ENCODE data around the gene CD38. TPM values are rescaled to one million over a fixed set of nuclear protein-coding genes. Genes with fewer than 3 reads are reported as not detected.

CD38 gene
- total and polyA plus RNA-seq, 2 donors: 1.4 to 2.0 TPM

- Histone ChIP-seq H3K27ac (ENCODE audit: low read depth) (no peak overlapping the region), H3K36me3 (ENCODE audit: insufficient read depth) (no peaks in the 10 kb centered on the region), H3K4me1 (ENCODE audit: insufficient read depth) (no peaks in the 10 kb centered on the region), H3K4me3 (ENCODE audit: low read depth, low read length) (no peak overlapping the region)
- DNase-seq (ENCODE audit: extremely low spot score): no peak
- 70% methylated on average over 3 of the region's 3 CpGs for WGBS
These were observed 6.7 kb upstream of the CD38 start for GRCh38 chr4:15771216-15772058.

DNA sequence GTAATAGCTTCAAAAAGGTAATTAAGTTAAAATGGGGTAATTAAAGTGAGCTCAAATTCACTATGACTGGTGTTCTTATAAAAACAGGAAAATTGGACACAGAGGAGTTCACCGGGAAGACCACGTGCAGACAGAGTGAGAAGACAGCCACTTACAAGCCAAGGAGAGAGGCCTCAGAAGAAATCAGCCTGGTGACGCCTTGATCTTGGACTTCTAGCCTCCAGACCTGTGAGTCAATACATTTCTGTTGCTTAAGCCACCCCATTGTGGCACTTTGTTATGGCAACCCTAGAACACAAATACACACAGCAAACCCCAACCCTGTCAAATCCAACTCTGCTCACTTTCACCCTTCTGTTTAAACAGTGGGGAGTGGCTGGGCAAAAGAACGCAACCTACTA is 4.1 kb upstream of the CD38 start:
- no peak for DNase-seq (ENCODE audit: extremely low spot score)
- Histone ChIP-seq H3K36me3 (ENCODE audit: insufficient read depth) (no peaks in the 10 kb centered on the region), H3K4me3 (ENCODE audit: low read depth, low read length) (no peak overlapping the region), H3K4me1 (ENCODE audit: insufficient read depth) (no peaks in the 10 kb centered on the region), H3K27ac (ENCODE audit: low read depth) (no peak overlapping the region)
- WGBS: 85% methylated on average over 4 of the region's 4 CpGs

DNA sequence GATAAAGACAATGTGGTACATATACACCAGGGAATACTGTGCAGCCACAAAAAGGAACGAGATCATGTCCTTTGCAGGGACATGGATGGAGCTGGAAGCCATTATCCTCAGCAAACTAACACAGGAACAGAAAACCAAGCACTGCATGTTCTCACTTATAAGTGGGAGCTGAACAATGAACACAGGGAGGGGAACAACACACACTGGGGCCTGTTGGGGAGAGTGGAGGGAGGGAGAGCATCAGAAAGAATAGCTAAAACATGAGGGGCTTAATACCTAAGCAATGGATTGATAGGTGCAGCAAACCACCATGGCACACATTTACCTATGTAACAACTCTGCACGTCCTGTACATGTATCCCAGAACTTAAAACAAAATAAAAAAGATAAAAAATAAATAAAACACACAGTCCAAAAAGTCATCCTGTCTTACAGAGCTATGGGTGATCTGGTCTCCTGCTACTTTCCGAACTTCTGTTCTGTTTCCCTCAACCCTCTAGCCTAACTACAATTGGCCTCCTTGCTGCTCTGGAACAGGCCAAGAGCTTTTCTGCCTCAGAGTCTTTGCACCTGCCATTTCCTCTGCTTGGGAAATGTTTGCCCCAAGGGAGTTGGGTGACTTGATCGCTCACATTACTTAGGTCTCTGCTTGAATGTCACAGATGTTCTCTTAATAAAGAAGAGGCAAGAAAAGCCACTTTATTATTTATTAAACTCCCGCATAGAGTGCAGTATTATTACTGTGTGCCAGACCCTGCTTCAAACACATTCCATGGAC is 1.1 kb upstream of the CD38 start:
- no peaks in the 10 kb centered on the region for H3K36me3 ChIP-seq (ENCODE audit: insufficient read depth)
- H3K27ac ChIP-seq (ENCODE audit: low read depth): no peak overlapping the region
- H3K4me1 ChIP-seq (ENCODE audit: insufficient read depth): no peaks in the 10 kb centered on the region
- no peak for DNase-seq (ENCODE audit: extremely low spot score)
- 92% methylated on average over 5 of the region's 5 CpGs for WGBS
- H3K4me3 ChIP-seq (ENCODE audit: low read depth, low read length): no peak overlapping the region

- H3K27ac ChIP-seq (ENCODE audit: low read depth): no peak overlapping the region
- H3K36me3 ChIP-seq (ENCODE audit: insufficient read depth): no peaks in the 10 kb centered on the region
- H3K4me1 ChIP-seq (ENCODE audit: insufficient read depth): no peaks in the 10 kb centered on the region
- 82% methylated on average over 7 of the region's 7 CpGs for WGBS
- DNase-seq (ENCODE audit: extremely low spot score): no peak
- H3K4me3 ChIP-seq (ENCODE audit: low read depth, low read length): no peak overlapping the region
These were observed 335 bp upstream of the CD38 start for GRCh38 chr4:15777697-15778288.

- DNase-seq (ENCODE audit: extremely low spot score): peak; percentile 32
- no peak overlapping the region for H3K27ac ChIP-seq (ENCODE audit: low read depth)
These were observed 1.2 kb downstream of the CD38 start for GRCh38 chr4:15779306-15779705.

GRCh38 chr4:15779809-15780208 is 1.7 kb downstream of the CD38 start:
- Histone ChIP-seq H3K27ac (ENCODE audit: low read depth) (no peak overlapping the region), H3K36me3 (ENCODE audit: insufficient read depth) (no peaks in the 10 kb centered on the region), H3K4me1 (ENCODE audit: insufficient read depth) (no peaks in the 10 kb centered on the region)

More at GRCh38 chr4:15779306-15779705, 1.2 kb downstream of the CD38 start:
- Histone ChIP-seq H3K36me3 (ENCODE audit: insufficient read depth) (no peaks in the 10 kb centered on the region), H3K4me1 (ENCODE audit: insufficient read depth) (no peaks in the 10 kb centered on the region), H3K4me3 (ENCODE audit: low read depth, low read length) (peak overlapping the region; percentile 41)
- WGBS: 1% methylated on average over 14 of the region's 14 CpGs

DNA sequence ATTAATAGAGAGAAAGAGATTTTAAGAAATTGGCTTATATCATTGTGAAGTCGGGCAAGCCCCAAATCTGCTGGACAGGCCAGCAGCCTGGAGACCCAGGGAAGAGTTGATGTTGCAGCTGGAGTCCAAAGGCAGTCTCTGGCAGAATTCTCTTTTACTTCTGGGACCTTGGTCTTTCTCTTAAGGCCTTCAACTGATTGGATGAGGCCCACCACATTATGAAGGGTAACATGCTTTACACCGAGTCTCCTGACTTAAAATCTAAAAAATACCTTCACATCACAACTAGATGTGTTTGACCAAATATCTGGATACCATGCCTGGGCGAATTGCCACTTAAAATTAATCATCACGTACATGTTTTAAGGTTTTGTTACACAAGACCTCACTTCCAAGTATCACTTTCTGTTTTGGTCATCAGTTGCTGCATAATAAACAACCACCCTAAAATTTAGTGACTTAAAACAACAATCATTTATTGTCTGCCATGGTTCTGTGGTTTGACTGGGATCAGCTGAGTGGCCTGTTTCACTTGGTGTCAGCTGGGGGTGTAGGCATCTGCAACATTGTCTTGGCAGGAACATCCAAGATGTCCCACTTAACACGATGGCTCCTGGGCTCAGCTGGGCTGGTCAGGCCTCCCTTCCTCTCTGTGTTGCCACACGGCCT is 3.4 kb downstream of the CD38 start:
- H3K4me3 ChIP-seq (ENCODE audit: low read depth, low read length): no peak overlapping the region

More at GRCh38 chr4:15779809-15780208, 1.7 kb downstream of the CD38 start:
- DNase-seq (ENCODE audit: extremely low spot score): no peak
- H3K4me3 ChIP-seq (ENCODE audit: low read depth, low read length): no peak overlapping the region
- WGBS: 85% methylated on average over 1 of the region's 1 CpG

DNA sequence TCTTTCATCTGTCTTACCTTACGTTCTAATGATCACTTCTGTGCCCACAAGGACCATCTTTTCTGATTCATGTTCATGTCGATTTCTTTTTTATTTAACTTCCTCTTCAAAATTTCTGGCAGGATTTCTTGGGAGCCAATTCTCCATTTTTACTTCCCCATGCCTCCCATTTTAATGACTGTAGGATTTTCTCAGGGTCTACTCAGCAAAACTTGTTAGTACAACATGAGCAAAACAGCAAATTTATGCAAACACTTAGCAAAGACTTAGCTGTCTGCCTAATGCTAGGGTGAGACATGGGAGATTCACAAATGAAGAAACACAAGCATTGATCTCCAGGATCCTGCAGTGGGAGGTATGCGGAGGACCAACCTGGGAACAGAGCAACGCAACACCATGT is 5.5 kb downstream of the CD38 start:
- Histone ChIP-seq H3K36me3 (ENCODE audit: insufficient read depth) (no peaks in the 10 kb centered on the region), H3K4me1 (ENCODE audit: insufficient read depth) (no peaks in the 10 kb centered on the region), H3K4me3 (ENCODE audit: low read depth, low read length) (no peak overlapping the region), H3K27ac (ENCODE audit: low read depth) (no peak overlapping the region)
- DNase-seq (ENCODE audit: extremely low spot score): no peak
- WGBS: 90% methylated on average over 4 of the region's 4 CpGs

More for the DNA sequence above, 3.4 kb downstream of the CD38 start:
- H3K36me3 ChIP-seq (ENCODE audit: insufficient read depth): no peaks in the 10 kb centered on the region
- no peaks in the 10 kb centered on the region for H3K4me1 ChIP-seq (ENCODE audit: insufficient read depth)
- H3K27ac ChIP-seq (ENCODE audit: low read depth): no peak overlapping the region
- DNase-seq (ENCODE audit: extremely low spot score): no peak
- WGBS: 88% methylated on average over 6 of the region's 6 CpGs

GRCh38 chr4:15784959-15785634 is 7.0 kb downstream of the CD38 start:
- Histone ChIP-seq H3K4me3 (ENCODE audit: low read depth, low read length) (no peak overlapping the region), H3K36me3 (ENCODE audit: insufficient read depth) (no peaks in the 10 kb centered on the region), H3K27ac (ENCODE audit: low read depth) (no peak overlapping the region), H3K4me1 (ENCODE audit: insufficient read depth) (no peaks in the 10 kb centered on the region)
- 78% methylated on average over 5 of the region's 5 CpGs for WGBS
- DNase-seq (ENCODE audit: extremely low spot score): no peak

GRCh38 chr4:15786743-15787142 is 8.6 kb downstream of the CD38 start:
- 98% methylated on average over 26 of the region's 26 CpGs for WGBS
- Histone ChIP-seq H3K27ac (ENCODE audit: low read depth) (no peak overlapping the region), H3K4me3 (ENCODE audit: low read depth, low read length) (no peak overlapping the region), H3K36me3 (ENCODE audit: insufficient read depth) (no peaks in the 10 kb centered on the region), H3K4me1 (ENCODE audit: insufficient read depth) (no peaks in the 10 kb centered on the region)
- no peak for DNase-seq (ENCODE audit: extremely low spot score)

- 33% methylated on average over 2 of the region's 2 CpGs for WGBS
- DNase-seq (ENCODE audit: extremely low spot score): no peak
- H3K4me3 ChIP-seq (ENCODE audit: low read depth, low read length): no peak overlapping the region
- no peak overlapping the region for H3K27ac ChIP-seq (ENCODE audit: low read depth)
- H3K4me1 ChIP-seq (ENCODE audit: insufficient read depth): no peaks in the 10 kb centered on the region
- H3K36me3 ChIP-seq (ENCODE audit: insufficient read depth): no peaks in the 10 kb centered on the region
These were observed 14.8 kb downstream of the CD38 start for GRCh38 chr4:15792974-15793373.

- Histone ChIP-seq H3K36me3 (ENCODE audit: insufficient read depth) (no peaks in the 10 kb centered on the region), H3K4me3 (ENCODE audit: low read depth, low read length) (no peak overlapping the region), H3K4me1 (ENCODE audit: insufficient read depth) (no peaks in the 10 kb centered on the region), H3K27ac (ENCODE audit: low read depth) (no peak overlapping the region)
- DNase-seq (ENCODE audit: extremely low spot score): no peak
- 63% methylated on average over 3 of the region's 3 CpGs for WGBS
These were observed 15.6 kb downstream of the CD38 start for GRCh38 chr4:15793506-15794363.

All from urinary bladder (tissue), 4 donors.